GM12878 (cell line): ENCODE data around the gene TCF25. TPM values are rescaled to one million over a fixed set of nuclear protein-coding genes. Genes with fewer than 3 reads are reported as not detected.
A peak's percentile ranks its signal among the peaks of the same experiment; 100 is the strongest.

Experiments used
- ATAC-seq: fragments of 200-7000 bp; cut with Tn5 transposase; 3 replicates; pipeline ENCODE4 v1.9.1; 2020; ENCODE audit warnings: mild to moderate bottlenecking, moderate library complexity
- BruUV-seq: library from RNA; stranded (reverse); fragments of 400-500 nt; replicated peaks from 2 replicates; lab custom pipeline; 2021; lab: Mats Ljungman, UMichigan
- CTCF ChIA-PET: fragments of 300-600 bp; sonication (Branson Sonifier 250); formaldehyde crosslinking; extraction: SDS; loops from one replicate; lab custom pipeline; 2021; ENCODE audit warnings: inconsistent platforms; lab: Yijun Ruan, JAX
- POLR2A ChIA-PET: fragments of 350-600 bp; formaldehyde crosslinking; extraction: SDS; loops from one replicate; lab custom pipeline; 2021; ENCODE audit warnings: inconsistent platforms; lab: Charles Lee
- RAD21 ChIA-PET: fragments of 300-600 bp; sonication (Branson Sonifier 250); formaldehyde crosslinking; loops from one replicate; lab custom pipeline; 2023; ENCODE audit warnings: antibody characterized with exemption; ENCODE audit not compliant: unreplicated experiment; lab: Charles Lee
- SMC1A ChIA-PET: fragments of 300-600 bp; sonication (Branson Sonifier 250); formaldehyde crosslinking; loops from one replicate; lab custom pipeline; 2023; ENCODE audit not compliant: unreplicated experiment, uncharacterized antibody; lab: Charles Lee
- DNase-seq: peaks from one replicate; pipeline ENCODE4 v3.0.0-alpha.2; 2011; ENCODE audit warnings: low read depth, low spot score
- FAIRE-seq: peaks from 3 replicates; lab custom pipeline; 2011; peaks lifted over from hg19 to GRCh38; lab: Jason Lieb, UNC
- H2AFZ ChIP-seq: 2 replicates; pipeline ENCODE4 v1.6.0; 2011; ENCODE audit warnings: low read depth, low read length, control low read depth; ENCODE audit not compliant: control insufficient read depth
- H3K27ac ChIP-seq: 2 replicates; pipeline ENCODE4 v1.5.1; 2011; ENCODE audit warnings: control low read depth; ENCODE audit not compliant: control insufficient read depth, insufficient read depth
- H3K27me3 ChIP-seq, 2 experiments: replicated peaks in 1 of 2; 2 replicates each; pipeline versions ENCODE4 v1.6.0 to v1.6.1; 2011; ENCODE audit warnings: low read length in 1 of 2; ENCODE audit not compliant: control insufficient read depth in 2 of 2, insufficient read depth in 2 of 2
- H3K36me3 ChIP-seq, 2 experiments: 2 replicates each; pipeline ENCODE4 v1.5.1; 2011; ENCODE audit warnings: low read length in 1 of 2; ENCODE audit not compliant: control insufficient read depth in 2 of 2, insufficient read depth in 2 of 2
- H3K4me1 ChIP-seq: 2 replicates; pipeline ENCODE4 v1.6.1; 2011; ENCODE audit warnings: mild to moderate bottlenecking, low read length, moderate library complexity, mixed read lengths; ENCODE audit not compliant: control insufficient read depth, insufficient read depth
- H3K4me2 ChIP-seq: 2 replicates; pipeline ENCODE4 v1.6.0; 2011; ENCODE audit warnings: control low read depth; ENCODE audit not compliant: control insufficient read depth, insufficient read depth
- H3K4me3 ChIP-seq: fragments of 200-600 bp; sonication (generic); 2 replicates; pipeline ENCODE4 v1.5.1; 2016
- H3K79me2 ChIP-seq: 2 replicates; pipeline ENCODE4 v1.6.0; 2011; ENCODE audit warnings: low read length; ENCODE audit not compliant: control insufficient read depth, insufficient read depth
- H3K9ac ChIP-seq: 2 replicates; pipeline ENCODE4 v1.8.0; 2011; ENCODE audit warnings: low read length, control low read depth, mixed read lengths; ENCODE audit not compliant: control insufficient read depth, insufficient read depth
- H3K9me3 ChIP-seq: replicated peaks from 3 replicates; pipeline ENCODE4 v1.5.1; 2011; ENCODE audit warnings: mild to moderate bottlenecking, low read length; ENCODE audit not compliant: control insufficient read depth, insufficient read depth
- H4K20me1 ChIP-seq: 2 replicates; pipeline ENCODE4 v1.6.0; 2011; ENCODE audit not compliant: control insufficient read depth, insufficient read depth
- ATF7 ChIP-seq: fragments of 450-650 bp; IDR thresholded peaks from 2 replicates; pipeline ENCODE4 v1.6.1; 2016; ENCODE audit warnings: low read depth, mild to moderate bottlenecking
- EP300 ChIP-seq, 2 experiments: fragments of 150-350 bp in 1 of 2; IDR thresholded peaks; 2 replicates each; pipeline ENCODE4 v1.6.1; 2011 to 2012; ENCODE audit warnings: low read depth in 2 of 2, low read length in 2 of 2, borderline replicate concordance in 1 of 2, improper control_type of control experiment in 1 of 2, inconsistent platforms in 1 of 2; ENCODE audit not compliant: control insufficient read depth in 1 of 2
- FOS ChIP-seq: IDR thresholded peaks from 3 replicates; pipeline ENCODE4 v1.6.1; 2011; ENCODE audit warnings: borderline replicate concordance; ENCODE audit not compliant: insufficient read length; ENCODE audit errors: extremely low read depth
- FOXK2 ChIP-seq: fragments of 450-650 bp; IDR thresholded peaks from 2 replicates; pipeline ENCODE4 v1.6.1; 2017; ENCODE audit warnings: mild to moderate bottlenecking, moderate library complexity
- LARP7 ChIP-seq: fragments of 450-650 bp; IDR thresholded peaks from 2 replicates; pipeline ENCODE4 v1.6.1; 2017; ENCODE audit warnings: mild to moderate bottlenecking
- NFYA ChIP-seq: IDR thresholded peaks from 2 replicates; pipeline ENCODE4 v1.6.1; 2011; ENCODE audit warnings: low read depth, mild to moderate bottlenecking, low read length, improper control_type of control experiment, borderline replicate concordance
- PAX5 ChIP-seq: IDR thresholded peaks from 2 replicates; pipeline ENCODE4 v1.6.1; 2011; ENCODE audit warnings: low read depth, low read length, borderline replicate concordance
- RBBP5 ChIP-seq: fragments of 200-600 bp; sonication (generic); conservative IDR thresholded peaks from 2 replicates; pipeline ENCODE4 v1.6.1; 2016
- REST ChIP-seq: IDR thresholded peaks from 2 replicates; pipeline ENCODE4 v1.6.1; 2012; ENCODE audit warnings: mild to moderate bottlenecking, low read depth, low read length
- SIN3A ChIP-seq: IDR thresholded peaks from 2 replicates; pipeline ENCODE4 v1.6.1; 2012; ENCODE audit warnings: low read depth, low read length, improper control_type of control experiment
- SMARCA5 ChIP-seq: fragments of 450-650 bp; IDR thresholded peaks from 2 replicates; pipeline ENCODE4 v1.6.1; 2017; ENCODE audit warnings: mild to moderate bottlenecking
- ZBTB40 ChIP-seq: fragments of 450-650 bp; IDR thresholded peaks from 2 replicates; pipeline ENCODE4 v1.6.1; 2016; ENCODE audit warnings: mild to moderate bottlenecking, moderate library complexity, borderline replicate concordance
- ZNF207 ChIP-seq: fragments of 450-650 bp; IDR thresholded peaks from 2 replicates; pipeline ENCODE4 v1.6.1; 2014; ENCODE audit warnings: antibody characterized with exemption, mild to moderate bottlenecking, borderline replicate concordance
- ZZZ3 ChIP-seq: IDR thresholded peaks from 2 replicates; pipeline ENCODE4 v1.6.1; 2011; ENCODE audit warnings: low read depth; ENCODE audit not compliant: control insufficient read depth, insufficient read length
- WGBS: methylation state at CpG from one replicate; pipeline ENCODE4 v1.1.6; 2016; ENCODE audit warnings: low lambda C conversion rate; ENCODE audit not compliant: insufficient replicate concordance, insufficient coverage; ENCODE audit errors: missing lambda C conversion rate; 5-methylcytosine and 5-hydroxymethylcytosine counted together
- in situ Hi-C: fragments of 300-500 bp; cut with MboI; formaldehyde crosslinking; loops from 9 replicates; pipeline ENCODE4 v1.14.3; 2018; ENCODE audit warnings: mixed read lengths
- intact Hi-C: fragments of 100-400 bp; cut with micrococcal nuclease; formaldehyde crosslinking; loops from one replicate; pipeline ENCODE4 v1.14.2; 2022; ENCODE audit not compliant: unreplicated experiment
- polyA plus RNA-seq, 11 experiments: library from polyadenylated mRNA; depleted of rRNA in 4 of 11; unstranded in 6 of 11; stranded (reverse) in 5 of 11; fragments of >200 nt; fragmentation: Nextera tagmentation in 4 of 11; fragmentation: Illumina TruSeq in 1 of 11; extraction: Ambion mirVana in 4 of 11; extraction: Trizol in 1 of 11; gene quantifications; 1 replicate in 1 of 11; 2 replicates in 10 of 11; pipeline versions ENCODE4 v1.2.1 to v1.2.3, GENCODE V29; 2011 to 2016; ENCODE audit warnings: inconsistent platforms in 2 of 11, missing spikeins in 2 of 11, low read depth in 1 of 11
- total RNA-seq, 4 experiments: library from RNA; depleted of rRNA in 3 of 4; stranded (reverse); fragments of >200 nt in 3 of 4; fragmentation: Illumina TruSeq in 1 of 4; extraction: Trizol in 1 of 4; gene quantifications; 2 replicates each; pipeline versions ENCODE4 v1.2.1 to v1.2.3, GENCODE V29; 2013 to 2021

The TCF25 gene
- total and polyA plus RNA-seq, 10 of the 15 experiments (the other 5 are each of a cell fraction or from before 2014, with no cell fraction given) = 8.4 to 130 (median 89.4) TPM

DNA sequence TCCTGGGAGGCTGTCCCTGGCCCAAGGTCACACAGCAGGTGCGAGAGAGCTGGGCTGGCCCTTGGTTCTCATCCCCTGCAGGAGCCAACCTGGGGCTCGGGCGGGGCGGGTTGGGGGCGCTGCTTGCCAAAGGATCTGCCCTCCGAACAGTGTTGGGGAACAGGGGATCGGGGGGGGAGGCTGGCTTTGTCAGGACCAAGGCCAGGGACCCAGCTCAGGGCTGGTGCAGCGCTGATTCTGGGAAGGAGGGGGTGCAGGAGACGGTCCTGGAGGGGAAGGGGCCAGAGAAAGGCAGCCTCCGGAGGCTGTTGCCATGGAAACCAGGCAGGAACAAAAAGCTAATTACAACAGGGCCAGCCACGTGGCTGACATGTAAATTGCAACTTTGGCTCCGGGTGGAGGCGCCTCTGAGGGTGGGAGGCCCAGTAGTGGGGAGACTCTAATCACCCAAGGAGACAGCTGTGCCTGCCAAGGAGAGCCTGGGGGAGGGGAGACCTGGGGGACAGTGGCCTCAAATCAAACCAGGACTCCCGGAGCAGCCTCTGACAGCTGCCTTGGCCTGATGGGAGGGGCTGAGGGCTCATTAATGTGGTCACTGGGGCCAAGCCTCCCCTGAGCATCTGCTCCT is 51.0 kb downstream of the TCF25 start (continued):
- TF ChIP-seq REST (peak; percentile 83), RBBP5 (no peak), PAX5 (no peak)

- Histone ChIP-seq H2AFZ (no peak overlapping the region), H3K9ac (no peak overlapping the region), H3K36me3 (no peaks in the 10 kb centered on the region), H3K4me3 (no peak overlapping the region), H3K9me3 (no peaks in the 10 kb centered on the region), H3K4me1 (no peaks in the 10 kb centered on the region; the same call in 1 of the 2 replicates), H4K20me1 (no peaks in the 10 kb centered on the region), H3K27me3 (peaks cover 14 to 16% of the 10 kb centered on the region in 2 experiments), H3K4me2 (no peak overlapping the region), H3K27ac (no peak overlapping the region), H3K79me2 (no peaks in the 10 kb centered on the region)
- BruUV-seq = no TSS peak
- no peak for ATAC-seq
- no peak for TF ChIP-seq ATF7
- TF ChIP-seq EP300 (IDR thresholded peaks at IDR 0.05; ENCODE audit: borderline replicate concordance in 1 of 2, control insufficient read depth in 1 of 2, low read depth in 2 of 2, low read length in 2 of 2) = no peak
- TF ChIP-seq ZZZ3 = no peak
- no peak for TF ChIP-seq SIN3A
- no peak for TF ChIP-seq ZNF207
- TF ChIP-seq LARP7 = no peak
- TF ChIP-seq PAX5 = no peak
- no peak for TF ChIP-seq FOS
- TF ChIP-seq FOXK2 = no peak
- no peak for TF ChIP-seq ZBTB40
- TF ChIP-seq SMARCA5 = no peak
- no peak for TF ChIP-seq NFYA
- intact Hi-C loops = no loop called here
- no peak for DNase-seq
- ChIA-PET RAD21 (no interaction called here), CTCF (no interaction called here), SMC1A (interaction anchor here (0.5 kb wide), 1 partner anchor 9 kb away, joined by 3 read pairs; no protein-coding TSS in a partner anchor), POLR2A (interaction anchor here (0.5 to 0.6 kb wide), 2 partner anchors 51 to 323 kb away, joined by 3 read pairs; partner anchors contain the start of gene TCF25)
- no peak for FAIRE-seq
- whole genome bisulfite sequencing = 20% methylated on average over 3 of the region's 4 CpGs
- in situ Hi-C loops = no loop called here
Measured at GRCh38 chr16:89924925-89925307, 51.5 kb downstream of the TCF25 start.
